Loucy (cell line): ENCODE data around the gene SUSD3.

Experiments used
- CTCF ChIP-seq: fragments of 200-600 bp; sonication (generic); conservative IDR thresholded peaks from 2 replicates; pipeline ENCODE4 v1.5.1; 2014; ENCODE audit warnings: mild to moderate bottlenecking, antibody characterized with exemption, low read length
- EZH2phosphoT487 ChIP-seq: fragments of 200-600 bp; IDR thresholded peaks from 2 replicates; pipeline ENCODE4 v1.6.1; 2018; ENCODE audit warnings: antibody characterized with exemption, mild to moderate bottlenecking, moderate library complexity, borderline replicate concordance

- TF ChIP-seq CTCF, result no peak
- no peak for TF ChIP-seq EZH2phosphoT487
Observed at GRCh38 chr9:93114984-93115335, 56.5 kb downstream of the SUSD3 start.
